Measurements from ENCODE around the gene RFX3.

RFX3 gene

GRCh38 chr9:3510796-3511195 lies 15.0 kb downstream of the RFX3 start:
- Histone ChIP-seq H3K36me3 (ENCODE audit: control insufficient read depth in 2 of 2, insufficient read depth in 1 of 2, low read length in 2 of 2) (no peaks in the 10 kb centered on the region), H3K9me3 (ENCODE audit: control insufficient read depth, insufficient read depth, low read depth, low read length) (no peaks in the 10 kb centered on the region), H3K4me1 (ENCODE audit: control insufficient read depth, insufficient read depth, low read length) (peaks cover 9% of the 10 kb centered on the region), H3K27ac (ENCODE audit: extremely low read depth, low read depth, low read length) (no peak overlapping the region), H3K4me3 (ENCODE audit: low read depth, low read length) (no peak overlapping the region)
- POLR2A ChIA-PET: no interaction called here
- TF ChIP-seq ZNF423 (tag by site-specific recombination; IDR thresholded peaks at IDR 0.05) (no peak), KLF1 (tag by site-specific recombination; IDR thresholded peaks at IDR 0.05) (no peak), ZNF221 (tag by site-specific recombination; IDR thresholded peaks at IDR 0.05; ENCODE audit: borderline replicate concordance) (no peak), ZNF10 (tag by site-specific recombination; IDR thresholded peaks at IDR 0.05) (no peak), ZNF623 (tag by site-specific recombination; IDR thresholded peaks at IDR 0.05) (no peak), ZNF112 (tag by site-specific recombination; IDR thresholded peaks at IDR 0.05) (no peak)
- CTCF ChIA-PET: interaction anchor here (1.5 kb wide), 1 partner anchor 70 kb away, joined by 4 read pairs; no protein-coding TSS in a partner anchor

GRCh38 chr9:3509926-3510325 lies 15.9 kb downstream of the RFX3 start:
- H3K4me1 ChIP-seq (ENCODE audit: control insufficient read depth, insufficient read depth, low read length): peaks cover 9% of the 10 kb centered on the region
- H3K36me3 ChIP-seq (ENCODE audit: control insufficient read depth in 2 of 2, insufficient read depth in 1 of 2, low read length in 2 of 2): no peaks in the 10 kb centered on the region
- no peak overlapping the region for H3K4me3 ChIP-seq (ENCODE audit: low read depth, low read length)
- no peaks in the 10 kb centered on the region for H3K9me3 ChIP-seq (ENCODE audit: control insufficient read depth, insufficient read depth, low read depth, low read length)
- TF ChIP-seq FEZF1 (tag by site-specific recombination; IDR thresholded peaks at IDR 0.05): no peak
- TF ChIP-seq INSM2 (tag by site-specific recombination; IDR thresholded peaks at IDR 0.05): no peak
- no peak for TF ChIP-seq ZBTB7A (tag by site-specific recombination; IDR thresholded peaks at IDR 0.05; ENCODE audit: low read depth)
- 0 out of 2 replicates have a peak, but pooled peaks have one; percentile 15 for TF ChIP-seq PRDM1 (tag by site-specific recombination; IDR thresholded peaks at IDR 0.05)
- no peak for TF ChIP-seq SALL2 (tag by site-specific recombination; IDR thresholded peaks at IDR 0.05; ENCODE audit: borderline replicate concordance)
- TF ChIP-seq ZNF558 (tag by site-specific recombination; IDR thresholded peaks at IDR 0.05): no peak
- TF ChIP-seq ZNF16 (tag by site-specific recombination; IDR thresholded peaks at IDR 0.05; ENCODE audit: low read depth): no peak
- no peak for TF ChIP-seq ZNF529 (tag by site-specific recombination; IDR thresholded peaks at IDR 0.05; ENCODE audit: insufficient replicate concordance)
- TF ChIP-seq ZBTB17 (tag by site-specific recombination; IDR thresholded peaks at IDR 0.05): 0 out of 2 replicates have a peak, but pooled peaks have one; percentile 18
- no peak for TF ChIP-seq ZNF473 (tag by site-specific recombination; IDR thresholded peaks at IDR 0.05)
- POLR2A ChIA-PET: no interaction called here
- CTCF ChIA-PET: interaction anchor here (1.5 kb wide), 1 partner anchor 69 kb away, joined by 4 read pairs; no protein-coding TSS in a partner anchor
- peak overlapping the region; percentile 52; the same call in 1 of the 2 replicates for H3K27ac ChIP-seq (ENCODE audit: extremely low read depth, low read depth, low read length)

- Histone ChIP-seq H3K4me3 (ENCODE audit: low read depth, low read length) (peak overlapping the region; percentile 6), H3K9me3 (ENCODE audit: control insufficient read depth, insufficient read depth, low read depth, low read length) (no peaks in the 10 kb centered on the region), H3K36me3 (ENCODE audit: control insufficient read depth in 2 of 2, insufficient read depth in 1 of 2, low read length in 2 of 2) (no peaks in the 10 kb centered on the region), H3K27ac (ENCODE audit: extremely low read depth, low read depth, low read length) (peak overlapping the region; percentile 18), H3K4me1 (ENCODE audit: control insufficient read depth, insufficient read depth, low read length) (peaks cover 9% of the 10 kb centered on the region)
- ChIA-PET CTCF (interaction anchor here (0.6 kb wide), 2 partner anchors 16 to 68 kb away, joined by 3 read pairs; no protein-coding TSS in a partner anchor), POLR2A (interaction anchor here (3.2 kb wide), 1 partner anchor 18 kb away, joined by 33 read pairs; the partner anchor contains the start of gene RFX3)
- TF ChIP-seq ZNF639 (tag by site-specific recombination; IDR thresholded peaks at IDR 0.05) (0 out of 2 replicates have a peak, but pooled peaks have one; percentile 37), KLF10 (tag by site-specific recombination; IDR thresholded peaks at IDR 0.05) (peak; percentile 32), ZNF596 (tag by site-specific recombination; IDR thresholded peaks at IDR 0.05) (peak; percentile 66; the same call in 1 of the 2 replicates), ZBTB44 (tag by site-specific recombination; IDR thresholded peaks at IDR 0.05) (peak; percentile 58), ELK4 (IDR thresholded peaks at IDR 0.05; ENCODE audit: borderline replicate concordance, low read depth, low read length) (no peak), ZNF239 (tag by site-specific recombination; IDR thresholded peaks at IDR 0.05) (no peak), INSM2 (tag by site-specific recombination; IDR thresholded peaks at IDR 0.05) (no peak), PRDM1 (tag by site-specific recombination; IDR thresholded peaks at IDR 0.05) (0 out of 2 replicates have a peak, but pooled peaks have one; percentile 34), WT1 (tag by site-specific recombination; IDR thresholded peaks at IDR 0.05) (peak; percentile 95)
Measured at GRCh38 chr9:3508521-3509291, 17.1 kb downstream of the RFX3 start.
